H1 (cell line): ENCODE data around the gene CIT.

Experiments used
- CHD2 ChIP-seq: IDR thresholded peaks from 2 replicates; pipeline ENCODE4 v1.6.1; 2012; ENCODE audit warnings: low read length, improper control_type of control experiment
- EP300 ChIP-seq, 2 experiments: IDR thresholded peaks; 1 replicate in 1 of 2; 2 replicates in 1 of 2; pipeline ENCODE4 v1.6.1; 2011 to 2012; ENCODE audit warnings: low read depth in 2 of 2, low read length in 2 of 2, mild to moderate bottlenecking in 2 of 2, borderline replicate concordance in 1 of 2, inconsistent platforms in 1 of 2, moderate library complexity in 1 of 2
- EZH2 ChIP-seq: fragments of 200-600 bp; sonication (generic); IDR thresholded peaks from 2 replicates; pipeline ENCODE4 v1.7.1; 2012; ENCODE audit warnings: low read depth, mild to moderate bottlenecking, moderate library complexity, low read length, inconsistent platforms; ENCODE audit not compliant: severe bottlenecking
- NRF1 ChIP-seq: IDR thresholded peaks from 2 replicates; pipeline ENCODE4 v1.6.1; 2011; ENCODE audit warnings: mild to moderate bottlenecking, low read depth, low read length, improper control_type of control experiment
- PHF8 ChIP-seq: fragments of 200-600 bp; sonication (generic); conservative IDR thresholded peaks from 2 replicates; pipeline ENCODE4 v1.7.1; 2012; ENCODE audit warnings: low read depth, mild to moderate bottlenecking, inconsistent platforms, low read length, moderate library complexity
- POLR2A ChIP-seq, 2 experiments: IDR thresholded peaks; 1 replicate in 1 of 2; 2 replicates in 1 of 2; pipeline ENCODE4 v1.6.1; 2011; ENCODE audit warnings: low read depth in 2 of 2, low read length in 2 of 2, mild to moderate bottlenecking in 2 of 2; ENCODE audit errors: control extremely low read depth in 1 of 2
- SIX5 ChIP-seq: IDR thresholded peaks from 2 replicates; pipeline ENCODE4 v1.6.1; 2011; ENCODE audit warnings: mild to moderate bottlenecking, low read depth, low read length
- SUZ12 ChIP-seq: fragments of 200-600 bp; sonication (generic); IDR thresholded peaks from 2 replicates; pipeline ENCODE4 v1.6.1; 2012; ENCODE audit warnings: mild to moderate bottlenecking, inconsistent platforms, low read length, moderate library complexity, mixed read lengths
- TAF1 ChIP-seq: IDR thresholded peaks from 2 replicates; pipeline ENCODE4 v1.6.1; 2011; ENCODE audit warnings: mild to moderate bottlenecking, low read depth, low read length
- ZNF274 ChIP-seq: IDR thresholded peaks from 2 replicates; pipeline ENCODE4 v1.7.0; 2012; ENCODE audit warnings: low read length, borderline replicate concordance; ENCODE audit errors: extremely low read depth
- TF ChIP-seq, protein P1 (sequence below), 3 experiments: IDR thresholded peaks; 1 replicate in 2 of 3; 2 replicates in 1 of 3; pipeline versions ENCODE4 v1.5.1 to v1.6.1; 2011; ENCODE audit warnings: low read length in 3 of 3, mild to moderate bottlenecking in 3 of 3, inconsistent platforms in 2 of 3, low read depth in 1 of 3, moderate library complexity in 1 of 3; ENCODE audit not compliant: insufficient read depth in 1 of 3; ENCODE audit errors: control extremely low read depth in 1 of 3
- TF ChIP-seq, protein P2 (sequence below): IDR thresholded peaks from 2 replicates; pipeline ENCODE4 v1.6.1; 2012; ENCODE audit warnings: inconsistent platforms

- TF ChIP-seq CHD2 = no peak
- TF ChIP-seq POLR2A (IDR thresholded peaks at IDR 0.05; ENCODE audit: control extremely low read depth in 1 of 2, low read depth in 2 of 2, low read length in 2 of 2) = no peak
- TF ChIP-seq NRF1 = no peak
- TF ChIP-seq, protein P1, sequence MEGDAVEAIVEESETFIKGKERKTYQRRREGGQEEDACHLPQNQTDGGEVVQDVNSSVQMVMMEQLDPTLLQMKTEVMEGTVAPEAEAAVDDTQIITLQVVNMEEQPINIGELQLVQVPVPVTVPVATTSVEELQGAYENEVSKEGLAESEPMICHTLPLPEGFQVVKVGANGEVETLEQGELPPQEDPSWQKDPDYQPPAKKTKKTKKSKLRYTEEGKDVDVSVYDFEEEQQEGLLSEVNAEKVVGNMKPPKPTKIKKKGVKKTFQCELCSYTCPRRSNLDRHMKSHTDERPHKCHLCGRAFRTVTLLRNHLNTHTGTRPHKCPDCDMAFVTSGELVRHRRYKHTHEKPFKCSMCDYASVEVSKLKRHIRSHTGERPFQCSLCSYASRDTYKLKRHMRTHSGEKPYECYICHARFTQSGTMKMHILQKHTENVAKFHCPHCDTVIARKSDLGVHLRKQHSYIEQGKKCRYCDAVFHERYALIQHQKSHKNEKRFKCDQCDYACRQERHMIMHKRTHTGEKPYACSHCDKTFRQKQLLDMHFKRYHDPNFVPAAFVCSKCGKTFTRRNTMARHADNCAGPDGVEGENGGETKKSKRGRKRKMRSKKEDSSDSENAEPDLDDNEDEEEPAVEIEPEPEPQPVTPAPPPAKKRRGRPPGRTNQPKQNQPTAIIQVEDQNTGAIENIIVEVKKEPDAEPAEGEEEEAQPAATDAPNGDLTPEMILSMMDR (IDR thresholded peaks at IDR 0.05; ENCODE audit: control extremely low read depth in 1 of 3, insufficient read depth in 1 of 3, low read depth in 1 of 3, low read length in 3 of 3) = no peak
- TF ChIP-seq TAF1 = no peak
- TF ChIP-seq SUZ12 = no peak
- TF ChIP-seq PHF8 = no peak
- no peak for TF ChIP-seq ZNF274
- TF ChIP-seq, protein P2, sequence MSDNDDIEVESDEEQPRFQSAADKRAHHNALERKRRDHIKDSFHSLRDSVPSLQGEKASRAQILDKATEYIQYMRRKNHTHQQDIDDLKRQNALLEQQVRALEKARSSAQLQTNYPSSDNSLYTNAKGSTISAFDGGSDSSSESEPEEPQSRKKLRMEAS = no peak
- no peak for TF ChIP-seq EZH2
- TF ChIP-seq EP300 (IDR thresholded peaks at IDR 0.05; ENCODE audit: borderline replicate concordance in 1 of 2, low read depth in 2 of 2, low read length in 2 of 2) = no peak
- TF ChIP-seq SIX5 = no peak
These were observed 107.0 kb downstream of the CIT start for GRCh38 chr12:119770146-119770545.
